GM21423 (cell line): ENCODE results near the gene MNT.
A peak's percentile ranks its signal among the peaks of the same experiment; 100 is the strongest.

ENCODE experiments used
- ATAC-seq: cut with Tn5 transposase; IDR thresholded peaks from one replicate; pipeline ENCODE4 v1.9.1; 2021; ENCODE audit warnings: mild to moderate bottlenecking, moderate library complexity; ENCODE audit not compliant: unreplicated experiment

The MNT gene

GRCh38 chr17:2364763-2365116, 36.1 kb downstream of the MNT start:
- ATAC-seq: no peak

GRCh38 chr17:2363851-2364762, 36.8 kb downstream of the MNT start:
- no peak for ATAC-seq

- ATAC-seq: no peak
Measured at GRCh38 chr17:2363318-2363717, 37.5 kb downstream of the MNT start.

GRCh38 chr17:2362881-2363280, 38.0 kb downstream of the MNT start:
- ATAC-seq: no peak

- no peak for ATAC-seq
Measured at GRCh38 chr17:2362416-2362815, 38.4 kb downstream of the MNT start.

- no peak for ATAC-seq
Measured at GRCh38 chr17:2362016-2362415, 38.8 kb downstream of the MNT start.

- no peak for ATAC-seq
Measured at GRCh38 chr17:2361010-2361760, 39.7 kb downstream of the MNT start.

GRCh38 chr17:2357931-2358434, 42.9 kb downstream of the MNT start:
- no peak for ATAC-seq

GRCh38 chr17:2357237-2357636, 43.6 kb downstream of the MNT start:
- ATAC-seq: no peak

- ATAC-seq: no peak
Measured at GRCh38 chr17:2354311-2354710, 46.5 kb downstream of the MNT start.

- no peak for ATAC-seq
Measured at GRCh38 chr17:2351269-2351668, 49.6 kb downstream of the MNT start.

- no peak for ATAC-seq
Measured at GRCh38 chr17:2347805-2348685, 52.8 kb downstream of the MNT start.

- no peak for ATAC-seq
Measured at GRCh38 chr17:2346475-2346874, 54.4 kb downstream of the MNT start.

GRCh38 chr17:2344528-2344927, 56.3 kb downstream of the MNT start:
- no peak for ATAC-seq

GRCh38 chr17:2343421-2343820, 57.4 kb downstream of the MNT start:
- no peak for ATAC-seq

- ATAC-seq: no peak
Measured at GRCh38 chr17:2338315-2338657, 62.6 kb downstream of the MNT start.

- ATAC-seq: no peak
Measured at GRCh38 chr17:2337544-2338314, 63.1 kb downstream of the MNT start.

- ATAC-seq: peak; percentile 8
Measured at GRCh38 chr17:2336852-2337543, 63.9 kb downstream of the MNT start, which contains the start of gene SGSM2. SGSM2 (plus strand) TSS chr17:2337501; CDS start chr17:2337689, 188 bp downstream.

GRCh38 chr17:2336215-2336851, 64.5 kb downstream of the MNT start, which contains the start of gene TSR1:
TSR1 (minus strand) TSS chr17:2336457; CDS start chr17:2336427, 30 bp downstream.
- peak; percentile 84 for ATAC-seq
